HT1080 (cell line): ENCODE results near the gene CHD2. TPM values are rescaled to one million over a fixed set of nuclear protein-coding genes. Genes with fewer than 3 reads are reported as not detected.

Source experiments
- DNase-seq: peaks from one replicate; pipeline ENCODE4 v3.0.0-alpha.2; 2015; ENCODE audit warnings: low read depth
- total RNA-seq: library from RNA; depleted of rRNA; stranded (reverse); fragments of >200 nt; shearing (Covaris generic); gene quantifications from 2 replicates; pipeline ENCODE4 v1.2.3, GENCODE V29; 2014; rRNA removed

The CHD2 gene
- total RNA-seq, 1 experiment from 2014 or later: 28.1 TPM

GRCh38 chr15:93065641-93066045 is 165.5 kb downstream of the CHD2 start:
- DNase-seq: no peak

GRCh38 chr15:93066224-93066681 is 166.1 kb downstream of the CHD2 start:
- DNase-seq: no peak

DNA sequence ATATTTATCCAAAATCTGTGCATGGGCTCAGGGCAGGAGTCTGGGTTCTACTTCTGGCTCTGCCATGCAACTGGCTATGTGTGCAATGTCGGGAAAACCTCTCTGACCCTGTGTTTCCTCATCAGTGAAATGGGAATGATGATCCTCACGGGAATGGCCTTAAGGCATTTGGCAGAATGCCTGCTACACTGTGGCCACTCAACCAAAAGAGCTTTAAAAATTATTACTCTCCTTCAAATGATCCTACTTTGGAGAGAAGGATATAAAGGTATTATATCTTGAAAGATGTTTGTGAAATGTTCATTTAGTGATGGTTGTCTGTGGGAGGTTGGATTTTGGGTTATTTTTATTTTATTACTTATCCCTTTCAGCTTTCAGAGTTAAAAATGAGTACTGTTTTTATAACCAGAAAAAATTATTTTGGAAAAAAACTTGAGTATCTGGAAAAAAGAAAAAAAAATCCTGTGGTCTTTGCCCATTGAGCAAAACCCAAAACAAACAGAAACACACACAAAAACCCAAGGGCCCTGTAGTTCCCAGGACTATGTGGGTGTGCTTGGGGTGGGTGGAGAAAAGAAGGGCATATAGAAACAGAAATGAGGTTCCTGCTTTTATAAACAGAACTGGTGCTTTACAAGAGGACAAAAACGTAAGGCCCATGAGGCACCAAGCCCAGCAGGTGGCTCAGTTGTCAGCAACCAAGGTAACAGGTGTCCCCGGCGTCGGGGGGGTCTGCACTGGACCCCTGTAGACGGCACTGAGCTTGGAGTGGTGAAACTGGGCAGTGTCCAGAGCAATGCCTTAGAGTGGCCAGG is 166.9 kb downstream of the CHD2 start:
- DNase-seq: no peak

DNA sequence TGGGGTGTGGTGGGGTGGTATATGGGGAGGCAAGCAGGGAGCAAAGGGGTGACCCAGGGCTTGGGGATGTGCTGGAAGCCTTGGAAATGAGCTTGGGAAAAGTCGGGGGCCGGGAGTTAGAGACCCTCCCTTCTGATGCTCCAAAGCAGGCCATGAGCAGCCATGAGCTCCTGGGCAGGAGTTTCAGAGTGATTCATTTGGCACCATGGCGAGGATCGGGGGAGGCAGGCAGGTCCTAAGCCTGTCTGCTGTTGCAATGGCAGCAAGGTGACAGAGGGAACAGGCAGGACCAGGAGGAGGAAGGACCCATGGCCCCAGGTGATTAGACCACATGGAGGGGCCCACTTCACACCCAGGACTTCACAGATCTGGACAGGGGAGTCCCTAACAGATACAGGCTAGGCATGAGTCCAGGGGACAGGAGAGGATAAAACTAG is 167.5 kb downstream of the CHD2 start:
- DNase-seq: no peak

GRCh38 chr15:93068581-93069199 is 168.6 kb downstream of the CHD2 start:
- DNase-seq: no peak

GRCh38 chr15:93070132-93070531 is 170.0 kb downstream of the CHD2 start:
- DNase-seq: no peak

DNA sequence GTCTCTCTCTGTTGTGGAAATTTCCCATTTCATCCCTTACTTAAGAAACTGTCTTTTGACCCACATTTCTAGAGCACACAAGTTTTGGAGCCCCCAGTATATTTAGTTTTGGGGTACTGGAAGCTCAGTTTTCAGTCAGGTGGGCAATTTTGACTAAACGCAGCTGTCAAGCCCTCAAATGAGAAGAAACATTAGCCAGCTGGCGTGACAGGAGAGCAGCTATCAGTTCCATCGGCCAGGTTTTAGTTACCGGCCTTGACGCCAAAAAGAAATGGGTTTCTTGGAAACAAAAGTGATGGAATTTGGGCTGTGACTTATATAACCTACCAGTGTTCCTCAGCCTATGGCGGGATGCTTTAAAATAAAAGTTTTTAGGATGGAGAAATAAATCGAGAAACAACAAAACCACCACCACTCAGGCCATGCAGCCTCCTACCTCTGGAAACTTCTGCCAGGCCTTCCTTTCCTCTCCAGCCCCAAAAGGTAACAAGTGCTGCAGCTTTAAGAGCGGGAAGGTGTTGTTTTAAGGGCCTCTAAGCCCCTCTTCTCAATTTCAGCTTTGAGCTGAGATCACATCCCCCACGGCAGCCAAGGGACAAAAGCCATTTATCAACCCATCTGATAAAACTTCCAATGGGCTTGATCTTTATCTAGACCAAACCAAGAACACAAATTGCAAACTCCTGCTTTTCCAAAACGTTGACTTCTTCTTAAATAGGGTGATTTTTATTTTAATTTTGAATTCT is 170.6 kb downstream of the CHD2 start:
- no peak for DNase-seq

DNA sequence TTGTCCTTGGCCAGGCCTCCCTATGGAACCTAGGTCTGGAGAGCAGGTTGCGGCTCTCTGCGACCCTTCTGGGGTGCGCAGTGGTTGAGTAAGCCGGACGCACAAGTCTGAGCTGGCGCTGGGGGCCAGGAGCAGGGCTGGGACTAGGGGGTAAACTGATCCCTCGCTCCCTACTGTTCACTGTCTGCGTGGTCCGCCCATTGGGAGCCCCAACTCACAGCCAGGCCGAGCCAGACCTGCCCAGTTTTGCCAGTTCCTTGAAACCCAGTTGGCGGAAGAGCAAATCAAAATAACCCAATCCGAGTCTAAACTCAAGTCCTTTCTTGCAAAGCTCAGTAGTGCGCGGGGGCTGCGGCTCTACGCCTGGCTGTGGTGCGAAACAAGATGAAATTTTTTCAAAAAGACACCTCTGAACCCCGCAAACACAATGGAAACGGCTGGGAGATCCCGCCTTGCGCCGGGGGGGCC is 171.4 kb downstream of the CHD2 start:
- no peak for DNase-seq

- DNase-seq: no peak
Observed at GRCh38 chr15:93072011-93072410, 171.9 kb downstream of the CHD2 start.

- no peak for DNase-seq
Observed at GRCh38 chr15:93072411-93073394, 172.6 kb downstream of the CHD2 start.

DNA sequence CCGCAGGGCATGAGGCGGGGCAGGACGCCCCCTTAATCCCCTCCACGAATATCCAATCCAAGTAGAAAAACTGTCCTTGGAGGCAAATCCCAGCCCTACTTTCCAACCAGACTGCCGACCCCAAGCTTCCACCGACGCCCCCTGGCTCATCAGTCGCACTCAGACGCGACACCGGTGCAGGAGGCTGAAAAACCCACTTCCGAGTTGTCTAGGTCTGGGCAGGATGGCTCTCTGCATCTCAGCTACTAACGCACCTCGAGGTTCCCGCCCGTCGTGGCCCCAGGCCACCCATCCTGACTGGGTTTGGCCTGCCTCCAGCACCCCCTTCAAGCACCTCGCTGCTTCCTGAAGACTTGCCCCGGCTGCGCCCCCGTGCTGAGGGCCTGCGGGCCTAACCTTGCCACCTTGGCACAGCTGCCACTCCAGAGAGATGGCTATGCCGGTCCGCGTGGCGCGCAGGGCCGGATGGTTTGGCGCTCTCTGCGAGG is 173.4 kb downstream of the CHD2 start:
- DNase-seq: no peak

GRCh38 chr15:93074599-93074998 is 174.5 kb downstream of the CHD2 start:
- DNase-seq: no peak

- DNase-seq: no peak
Observed at GRCh38 chr15:93076217-93076616, 176.1 kb downstream of the CHD2 start.

DNA sequence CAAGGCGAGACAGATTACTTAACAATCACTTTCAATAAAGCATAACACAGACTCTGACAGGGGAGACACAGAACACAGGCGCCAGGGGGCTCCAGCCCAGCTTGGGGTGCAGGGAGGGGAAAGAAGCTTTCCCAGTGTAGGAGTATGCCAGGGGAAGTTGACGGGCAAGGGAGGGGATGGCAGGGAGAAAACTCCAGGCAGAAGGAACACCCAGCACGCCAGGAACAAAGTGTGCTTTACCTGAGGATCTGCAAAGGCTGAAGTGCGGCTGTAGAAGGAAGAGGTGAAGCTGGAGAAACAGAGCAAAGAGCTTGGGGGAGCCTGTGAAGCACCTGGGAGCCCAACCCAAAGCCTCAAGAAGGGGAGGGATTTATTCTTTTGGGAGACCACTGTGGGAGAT is 176.8 kb downstream of the CHD2 start:
- no peak for DNase-seq

Other genes starting within 250 kb of the CHD2 start
- gene FAM174B, start 244.5 kb upstream of the CHD2 start, total RNA-seq: 0.37 and 0.63 TPM in 2 replicates
- not detected in 2 replicates for gene RGMA, start 188.9 kb downstream of the CHD2 start, total RNA-seq